IMR-90 (cell line): ENCODE results near the gene EIF4E1B. TPM values are rescaled to one million over a fixed set of nuclear protein-coding genes. Genes with fewer than 3 reads are reported as not detected.

Source experiments
- ATAC-seq: fragments of 200-7000 bp; cut with Tn5 transposase; 2 replicates; pipeline ENCODE4 v1.9.1; 2020; ENCODE audit warnings: low read depth, mild to moderate bottlenecking, moderate library complexity
- BruUV-seq: library from RNA; stranded (reverse); fragments of 400-500 nt; replicated peaks from 2 replicates; lab custom pipeline; 2021; lab: Mats Ljungman, UMichigan
- CTCF ChIA-PET: fragments of 300-600 bp; formaldehyde crosslinking; extraction: SDS; loops from one replicate; lab custom pipeline; 2021; ENCODE audit warnings: antibody characterized with exemption; lab: Yijun Ruan, JAX
- POLR2A ChIA-PET: fragments of 300-600 bp; sonication (Branson Sonifier 250); formaldehyde crosslinking; loops from one replicate; lab custom pipeline; 2022; ENCODE audit warnings: antibody characterized with exemption; ENCODE audit not compliant: unreplicated experiment; lab: Charles Lee
- DNase-seq: peaks from one replicate; pipeline ENCODE4 v3.0.0; 2013
- H2AFZ ChIP-seq: replicated peaks from 2 replicates; pipeline ENCODE3; 2013; ENCODE audit warnings: low read length, mild to moderate bottlenecking; ENCODE audit not compliant: poor library complexity
- H2AK5ac ChIP-seq: 2 replicates; pipeline ENCODE4 v1.6.1; 2013; ENCODE audit warnings: low read depth, low read length, inconsistent platforms
- H2AK9ac ChIP-seq: replicated peaks from 2 replicates; pipeline ENCODE3; 2013; ENCODE audit warnings: mild to moderate bottlenecking, low read depth, low read length, moderate library complexity; ENCODE audit not compliant: poor library complexity
- H2BK120ac ChIP-seq: 2 replicates; pipeline ENCODE4 v1.6.1; 2013; ENCODE audit warnings: low read depth, low read length, inconsistent platforms
- H2BK15ac ChIP-seq: 3 replicates; pipeline ENCODE4 v1.6.1; 2013; ENCODE audit warnings: low read depth, low read length, inconsistent platforms
- H2BK20ac ChIP-seq: 2 replicates; pipeline ENCODE4 v1.6.1; 2013; ENCODE audit warnings: low read depth, mild to moderate bottlenecking, inconsistent platforms, low read length, moderate library complexity
- H2BK5ac ChIP-seq: 2 replicates; pipeline ENCODE4 v1.6.1; 2013; ENCODE audit warnings: mild to moderate bottlenecking, low read depth, low read length, inconsistent platforms; ENCODE audit not compliant: poor library complexity, severe bottlenecking
- H3K14ac ChIP-seq: replicated peaks from 2 replicates; pipeline ENCODE4 v1.6.1; 2013; ENCODE audit warnings: low read depth, low read length, inconsistent platforms
- H3K18ac ChIP-seq: 2 replicates; pipeline ENCODE4 v1.6.1; 2013; ENCODE audit warnings: low read depth, low read length, control low read depth
- H3K23ac ChIP-seq: 2 replicates; pipeline ENCODE4 v1.6.1; 2013; ENCODE audit warnings: low read depth, low read length, inconsistent platforms
- H3K27ac ChIP-seq: 2 replicates; pipeline ENCODE4 v1.5.1; 2013; ENCODE audit warnings: mild to moderate bottlenecking, control low read depth, low read length; ENCODE audit not compliant: insufficient read depth
- H3K27me3 ChIP-seq: 2 replicates; pipeline ENCODE4 v1.6.1; 2013; ENCODE audit warnings: low read length; ENCODE audit not compliant: control insufficient read depth, insufficient read depth
- H3K36me3 ChIP-seq: 2 replicates; pipeline ENCODE4 v1.6.1; 2013; ENCODE audit warnings: low read length, mixed read lengths; ENCODE audit not compliant: control insufficient read depth, insufficient read depth
- H3K4ac ChIP-seq: 2 replicates; pipeline ENCODE4 v1.6.1; 2013; ENCODE audit warnings: low read depth, low read length, inconsistent platforms
- H3K4me1 ChIP-seq: 2 replicates; pipeline ENCODE4 v1.6.1; 2013; ENCODE audit warnings: low read length, mixed read lengths; ENCODE audit not compliant: control insufficient read depth, insufficient read depth
- H3K4me2 ChIP-seq: 2 replicates; pipeline ENCODE4 v1.6.1; 2013; ENCODE audit warnings: low read depth, mild to moderate bottlenecking, control low read depth, low read length, moderate library complexity
- H3K4me3 ChIP-seq: 2 replicates; pipeline ENCODE4 v1.5.1; 2013; ENCODE audit warnings: low read depth, mild to moderate bottlenecking, control low read depth, low read length, moderate library complexity; ENCODE audit not compliant: insufficient read depth
- H3K56ac ChIP-seq: 2 replicates; pipeline ENCODE4 v1.6.1; 2013; ENCODE audit warnings: low read length, inconsistent platforms; ENCODE audit not compliant: insufficient read depth; ENCODE audit errors: extremely low read depth
- H3K79me1 ChIP-seq, 2 experiments: 2 replicates each; pipeline ENCODE4 v1.6.1; 2013; ENCODE audit warnings: low read length in 2 of 2, inconsistent platforms in 1 of 2, low read depth in 1 of 2
- H3K9ac ChIP-seq: 2 replicates; pipeline ENCODE4 v1.6.1; 2013; ENCODE audit warnings: low read depth, low read length, control low read depth
- H3K9me1 ChIP-seq: 2 replicates; pipeline ENCODE4 v1.6.1; 2013; ENCODE audit warnings: low read length, inconsistent platforms; ENCODE audit not compliant: insufficient read depth
- H3K9me3 ChIP-seq: 2 replicates; pipeline ENCODE4 v1.6.1; 2013; ENCODE audit warnings: low read length; ENCODE audit not compliant: control insufficient read depth, insufficient read depth
- H4K20me1 ChIP-seq: 2 replicates; pipeline ENCODE4 v1.6.1; 2013; ENCODE audit warnings: low read length, inconsistent platforms; ENCODE audit not compliant: insufficient read depth
- H4K5ac ChIP-seq: 2 replicates; pipeline ENCODE4 v1.6.1; 2013; ENCODE audit warnings: mild to moderate bottlenecking, low read depth, low read length, control low read depth
- H4K8ac ChIP-seq, 2 experiments: 2 replicates each; pipeline ENCODE4 v1.6.1; 2013; ENCODE audit warnings: low read depth in 2 of 2, low read length in 2 of 2, control low read depth in 1 of 2, inconsistent platforms in 1 of 2
- H4K91ac ChIP-seq: 2 replicates; pipeline ENCODE4 v1.6.1; 2013; ENCODE audit warnings: low read depth, low read length, inconsistent platforms; ENCODE audit not compliant: insufficient read depth
- MAFK ChIP-seq: IDR thresholded peaks from 2 replicates; pipeline ENCODE4 v1.6.1; 2012; ENCODE audit warnings: low read depth, low read length, improper control_type of control experiment
- MAZ ChIP-seq: IDR thresholded peaks from 2 replicates; pipeline ENCODE4 v1.6.1; 2012; ENCODE audit warnings: low read depth, mild to moderate bottlenecking, low read length, improper control_type of control experiment, moderate library complexity, borderline replicate concordance
- RFX5 ChIP-seq: IDR thresholded peaks from 2 replicates; pipeline ENCODE4 v1.8.0; 2012; ENCODE audit warnings: low read depth, mild to moderate bottlenecking, low read length, moderate library complexity
- WGBS, 2 experiments: methylation state at CpG; one replicate each; pipeline versions ENCODE4 v1.1.5 to v1.1.7; 2013; ENCODE audit warnings: missing lambda C conversion rate in 2 of 2; ENCODE audit not compliant: insufficient read length in 1 of 2; ENCODE audit errors: extremely low coverage in 2 of 2; 5-methylcytosine and 5-hydroxymethylcytosine counted together
- dilution Hi-C: fragments of 300-500 bp; cut with HindIII; formaldehyde crosslinking; loops from one replicate; pipeline ENCODE4 v1.14.3; 2018; ENCODE audit warnings: low sequenced_read_pairs; ENCODE audit not compliant: unreplicated experiment
- in situ Hi-C: fragments of 300-500 bp; cut with MboI; formaldehyde crosslinking; loops from 3 replicates; pipeline ENCODE4 v1.14.3; 2019; ENCODE audit warnings: low sequenced_read_pairs, inconsistent platforms, mixed read lengths
- intact Hi-C: fragments of 100-400 bp; cut with micrococcal nuclease; formaldehyde crosslinking; loops from 2 replicates; pipeline ENCODE4 v1.10.0; 2022
- polyA plus RNA-seq, 3 experiments: library from polyadenylated mRNA; depleted of rRNA; stranded (reverse); fragments of >200 nt; gene quantifications; 2 replicates each; pipeline ENCODE4 v1.2.3, GENCODE V29; 2012; ENCODE audit warnings: low replicate concordance in 1 of 3
- total RNA-seq: library from RNA; depleted of rRNA; stranded (reverse); fragments of >200 nt; gene quantifications from 2 replicates; pipeline ENCODE4 v1.2.3, GENCODE V29; 2012
- TF ChIP-seq, protein P1 (sequence below): conservative IDR thresholded peaks from 2 replicates; pipeline ENCODE4 v1.5.1; 2012; ENCODE audit warnings: mild to moderate bottlenecking, low read depth, low read length, improper control_type of control experiment

The EIF4E1B gene
- total and polyA plus RNA-seq, 2 of the 4 experiments (the other 2 are of a cell fraction) = not detected

DNA sequence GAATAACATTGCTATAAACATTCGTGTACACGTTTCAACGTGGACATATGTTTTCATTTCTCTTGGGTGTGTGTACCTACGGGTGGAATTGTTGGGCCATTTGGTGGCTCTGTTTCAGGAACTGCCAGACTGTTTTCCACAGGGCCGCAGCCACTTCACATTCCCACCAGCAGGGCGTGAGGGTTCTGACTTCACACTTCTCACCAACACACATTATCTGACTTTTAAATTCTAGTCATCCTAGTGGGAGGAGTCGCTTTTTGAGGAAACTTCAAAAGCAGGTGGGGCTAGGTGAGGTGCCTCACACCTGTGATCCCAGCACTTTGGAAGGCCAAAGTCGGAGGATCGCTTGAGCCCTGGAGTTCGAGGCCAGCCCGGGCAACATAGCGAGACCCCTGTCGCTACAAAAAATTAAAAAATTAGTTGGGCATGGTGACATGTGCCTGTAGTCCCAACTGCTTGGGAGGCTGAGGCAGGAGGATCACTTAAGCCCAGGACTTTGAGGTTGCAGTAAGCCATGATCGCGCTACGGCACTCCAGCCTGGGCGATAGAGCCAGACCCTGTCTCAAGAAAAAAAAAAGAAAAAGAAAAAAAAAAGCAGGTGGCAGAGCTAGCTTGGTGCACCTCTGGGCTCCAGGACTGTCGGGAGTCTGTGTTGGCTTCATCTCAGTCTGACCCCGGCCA, 45.3 kb downstream of the EIF4E1B start:
- POLR2A ChIA-PET = no interaction called here
- no peak overlapping the region for H2AK5ac ChIP-seq

More for the DNA sequence above, 45.3 kb downstream of the EIF4E1B start:
- Histone ChIP-seq H2BK20ac (no peak overlapping the region), H3K4me1 (no peaks in the 10 kb centered on the region), H4K5ac (no peak overlapping the region), H3K18ac (no peak overlapping the region), H3K27ac (no peak overlapping the region), H3K56ac (no peak overlapping the region), H3K4me3 (no peak overlapping the region), H3K4me2 (no peak overlapping the region), H4K8ac (no peak overlapping the region), H2BK120ac (no peak overlapping the region), H3K9ac (no peak overlapping the region), H3K23ac (no peak overlapping the region), H2BK15ac (no peak overlapping the region), H2BK5ac (no peak overlapping the region), H3K27me3 (peaks cover 47% of the 10 kb centered on the region), H3K14ac (no peak overlapping the region), H3K9me3 (no peaks in the 10 kb centered on the region), H3K36me3 (no peaks in the 10 kb centered on the region), H3K4ac (no peak overlapping the region), H2AK9ac (peak overlapping the region; percentile 50), H2AFZ (no peak overlapping the region), H4K20me1 (no peaks in the 10 kb centered on the region), H3K9me1 (no peaks in the 10 kb centered on the region), H3K79me1 (no peaks in the 10 kb centered on the region), H4K91ac (no peak overlapping the region)
- WGBS, 2 experiments = 76% methylated on average over 9 of the region's 19 CpGs; no CpG with 5 or more reads in 1 of the 2 experiments
- in situ Hi-C loops = no loop called here
- intact Hi-C loops = no loop called here
- dilution Hi-C loops = no loop called here
- BruUV-seq = no TSS peak
- DNase-seq (no peak), ATAC-seq (peak; percentile 51; the same call in 1 of the 2 replicates)
- CTCF ChIA-PET = interaction anchor here (0.6 to 1.5 kb wide), 2 partner anchors 11 to 15 kb away, joined by 5 to 6 read pairs; no protein-coding TSS in a partner anchor
- TF ChIP-seq MAFK (no peak), MAZ (no peak), RFX5 (no peak)
- TF ChIP-seq, protein P1, sequence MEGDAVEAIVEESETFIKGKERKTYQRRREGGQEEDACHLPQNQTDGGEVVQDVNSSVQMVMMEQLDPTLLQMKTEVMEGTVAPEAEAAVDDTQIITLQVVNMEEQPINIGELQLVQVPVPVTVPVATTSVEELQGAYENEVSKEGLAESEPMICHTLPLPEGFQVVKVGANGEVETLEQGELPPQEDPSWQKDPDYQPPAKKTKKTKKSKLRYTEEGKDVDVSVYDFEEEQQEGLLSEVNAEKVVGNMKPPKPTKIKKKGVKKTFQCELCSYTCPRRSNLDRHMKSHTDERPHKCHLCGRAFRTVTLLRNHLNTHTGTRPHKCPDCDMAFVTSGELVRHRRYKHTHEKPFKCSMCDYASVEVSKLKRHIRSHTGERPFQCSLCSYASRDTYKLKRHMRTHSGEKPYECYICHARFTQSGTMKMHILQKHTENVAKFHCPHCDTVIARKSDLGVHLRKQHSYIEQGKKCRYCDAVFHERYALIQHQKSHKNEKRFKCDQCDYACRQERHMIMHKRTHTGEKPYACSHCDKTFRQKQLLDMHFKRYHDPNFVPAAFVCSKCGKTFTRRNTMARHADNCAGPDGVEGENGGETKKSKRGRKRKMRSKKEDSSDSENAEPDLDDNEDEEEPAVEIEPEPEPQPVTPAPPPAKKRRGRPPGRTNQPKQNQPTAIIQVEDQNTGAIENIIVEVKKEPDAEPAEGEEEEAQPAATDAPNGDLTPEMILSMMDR = peak; percentile 39
